Caco-2 (cell line): ENCODE results near the gene ZNF879. TPM values are rescaled to one million over a fixed set of nuclear protein-coding genes. Genes with fewer than 3 reads are reported as not detected.

Experiments
- BruUV-seq: library from RNA; stranded (reverse); fragments of 400-500 nt; replicated peaks from 2 replicates; lab custom pipeline; 2021; lab: Mats Ljungman, UMichigan
- CTCF ChIA-PET: fragments of 300-600 bp; sonication (Branson Sonifier 250); formaldehyde crosslinking; loops from one replicate; lab custom pipeline; 2022; ENCODE audit warnings: antibody characterized with exemption; lab: Charles Lee
- POLR2A ChIA-PET: fragments of 300-600 bp; sonication (Branson Sonifier 250); formaldehyde crosslinking; loops from one replicate; lab custom pipeline; 2022; ENCODE audit warnings: antibody characterized with exemption; lab: Charles Lee
- DNase-seq, 2 experiments: peaks; one replicate each; pipeline versions ENCODE4 v3.0.0 to v3.0.0-alpha.2; 2020 to 2022
- H3K27me3 ChIP-seq: replicated peaks from 2 replicates; pipeline ENCODE4 v1.6.0; 2011; ENCODE audit warnings: low read length; ENCODE audit not compliant: control insufficient read depth, insufficient read depth
- H3K36me3 ChIP-seq: 2 replicates; pipeline ENCODE4 v1.5.1; 2011; ENCODE audit warnings: low read length; ENCODE audit not compliant: control insufficient read depth, insufficient read depth
- H3K4me1 ChIP-seq: fragments of 250-450 bp; sonication (Bioruptor Pico); 2 replicates; pipeline ENCODE4 v1.5.1; 2020; ENCODE audit warnings: mild to moderate bottlenecking
- H3K4me3 ChIP-seq: 2 replicates; pipeline ENCODE4 v1.5.1; 2011; ENCODE audit warnings: low read depth, mild to moderate bottlenecking, control low read depth, low read length
- H3K9me3 ChIP-seq: fragments of 250-450 bp; sonication (Bioruptor Pico); 2 replicates; pipeline ENCODE4 v1.5.1; 2020; ENCODE audit warnings: mild to moderate bottlenecking, moderate library complexity
- H3K27ac Mint-ChIP-seq: one replicate; pipeline ENCODE4 v1.8.0; 2022; ENCODE audit warnings: mixed read lengths; ENCODE audit not compliant: unreplicated experiment
- H3K27me3 Mint-ChIP-seq: one replicate; pipeline ENCODE4 v1.8.0; 2022; ENCODE audit warnings: mixed read lengths; ENCODE audit not compliant: insufficient read depth, unreplicated experiment
- H3K36me3 Mint-ChIP-seq: one replicate; pipeline ENCODE4 v1.8.0; 2022; ENCODE audit warnings: mild to moderate bottlenecking, mixed read lengths; ENCODE audit not compliant: insufficient read depth, unreplicated experiment
- H3K4me1 Mint-ChIP-seq: one replicate; pipeline ENCODE4 v1.8.0; 2022; ENCODE audit warnings: low read depth, mixed read lengths; ENCODE audit not compliant: unreplicated experiment
- H3K4me3 Mint-ChIP-seq: one replicate; pipeline ENCODE4 v1.8.0; 2022; ENCODE audit warnings: mild to moderate bottlenecking, moderate library complexity, mixed read lengths; ENCODE audit not compliant: unreplicated experiment
- H3K9me3 Mint-ChIP-seq: one replicate; pipeline ENCODE4 v1.8.0; 2022; ENCODE audit warnings: mixed read lengths; ENCODE audit not compliant: unreplicated experiment
- CTCF ChIP-seq, 2 experiments: fragments of 200-600 bp in 1 of 2; IDR thresholded peaks; 1 replicate in 1 of 2; 2 replicates in 1 of 2; pipeline versions ENCODE4 v1.5.1 to v1.8.0; 2011 to 2022; ENCODE audit warnings: antibody characterized with exemption in 1 of 2, control low read depth in 1 of 2, inconsistent platforms in 1 of 2, low read depth in 1 of 2, low read length in 1 of 2, mild to moderate bottlenecking in 1 of 2, moderate library complexity in 1 of 2; ENCODE audit not compliant: insufficient read depth in 1 of 2, severe bottlenecking in 1 of 2, unreplicated experiment in 1 of 2
- intact Hi-C: fragments of 100-400 bp; cut with micrococcal nuclease; formaldehyde crosslinking; loops from one replicate; pipeline ENCODE4 v1.10.0; 2022; ENCODE audit not compliant: unreplicated experiment
- total RNA-seq: library from RNA; stranded (reverse); gene quantifications from 2 replicates; pipeline ENCODE4 v1.2.3, GENCODE V29; 2022

Gene ZNF879
- total RNA-seq, 1 experiment from 2014 or later: 3.0 TPM

- BruUV-seq: no TSS peak
- POLR2A ChIA-PET: no interaction called here
- no peak for TF ChIP-seq CTCF (IDR thresholded peaks at IDR 0.05; ENCODE audit: insufficient read depth in 1 of 2, low read depth in 1 of 2, low read length in 1 of 2, severe bottlenecking in 1 of 2, unreplicated experiment in 1 of 2)
- H3K4me3 Mint-ChIP-seq: no peak overlapping the region
- H3K4me3 ChIP-seq: no peak overlapping the region
- H3K27ac Mint-ChIP-seq: no peak overlapping the region
- peaks cover 37% of the 10 kb centered on the region for H3K9me3 Mint-ChIP-seq
- peaks cover 5% of the 10 kb centered on the region; the same call in 1 of the 2 replicates for H3K9me3 ChIP-seq
- no peaks in the 10 kb centered on the region for H3K27me3 Mint-ChIP-seq
- no peaks in the 10 kb centered on the region for H3K27me3 ChIP-seq
- DNase-seq: no peak
- no peaks in the 10 kb centered on the region for H3K4me1 ChIP-seq
- intact Hi-C loops: no loop called here
- H3K36me3 Mint-ChIP-seq: no peaks in the 10 kb centered on the region
- H3K4me1 Mint-ChIP-seq: no peaks in the 10 kb centered on the region
- H3K36me3 ChIP-seq: no peaks in the 10 kb centered on the region
- CTCF ChIA-PET: no interaction called here
These were observed 32.2 kb downstream of the ZNF879 start for GRCh38 chr5:179055841-179056240.

- H3K4me1 Mint-ChIP-seq: no peaks in the 10 kb centered on the region
- H3K27me3 Mint-ChIP-seq: no peaks in the 10 kb centered on the region
- H3K36me3 Mint-ChIP-seq: no peaks in the 10 kb centered on the region
- no peaks in the 10 kb centered on the region for H3K36me3 ChIP-seq
- no peak within 1 kb of the TSS for H3K4me3 Mint-ChIP-seq
- H3K9me3 Mint-ChIP-seq: peaks cover 54% of the 10 kb centered on the region
- H3K9me3 ChIP-seq: peaks cover 5% of the 10 kb centered on the region; the same call in 1 of the 2 replicates
- no peaks in the 10 kb centered on the region for H3K4me1 ChIP-seq
- CTCF ChIA-PET: no interaction called here
- no TSS peak for BruUV-seq
- H3K4me3 ChIP-seq: no peak within 1 kb of the TSS
- intact Hi-C loops: no loop called here
- H3K27ac Mint-ChIP-seq: no peak within 1 kb of the TSS
- H3K27me3 ChIP-seq: no peaks in the 10 kb centered on the region
- no peak for TF ChIP-seq CTCF (IDR thresholded peaks at IDR 0.05; ENCODE audit: insufficient read depth in 1 of 2, low read depth in 1 of 2, low read length in 1 of 2, severe bottlenecking in 1 of 2, unreplicated experiment in 1 of 2)
- POLR2A ChIA-PET: interaction anchor here (0.5 kb wide), 1 partner anchor 563 kb away, joined by 3 read pairs; the partner anchor contains the start of gene HNRNPH1
- no peak for DNase-seq
These were observed 36.8 kb downstream of the ZNF879 start, which contains the start of gene ZNF354C for GRCh38 chr5:179060116-179061008. TSS of gene ZNF354C (plus strand) at chr5:179060373. CDS start at chr5:179062069, 1,696 bp downstream.

GRCh38 chr5:179061025-179061424 lies 37.4 kb downstream of the ZNF879 start:
- Histone ChIP-seq H3K4me1 (no peaks in the 10 kb centered on the region), H3K9me3 (peaks cover 7% of the 10 kb centered on the region; the same call in 1 of the 2 replicates), H3K27me3 (no peaks in the 10 kb centered on the region), H3K36me3 (no peaks in the 10 kb centered on the region), H3K4me3 (no peak overlapping the region)
- Mint-ChIP-seq H3K4me3 (no peak overlapping the region), H3K36me3 (no peaks in the 10 kb centered on the region), H3K27ac (no peak overlapping the region), H3K4me1 (no peaks in the 10 kb centered on the region), H3K9me3 (peaks cover 55% of the 10 kb centered on the region), H3K27me3 (no peaks in the 10 kb centered on the region)
- BruUV-seq: no TSS peak
- intact Hi-C loops: no loop called here
- ChIA-PET CTCF (no interaction called here), POLR2A (no interaction called here)
- no peak for DNase-seq
- no peak for TF ChIP-seq CTCF (IDR thresholded peaks at IDR 0.05; ENCODE audit: insufficient read depth in 1 of 2, low read depth in 1 of 2, low read length in 1 of 2, severe bottlenecking in 1 of 2, unreplicated experiment in 1 of 2)
